ENCODE data around the gene RASEF. TPM values are rescaled to one million over a fixed set of nuclear protein-coding genes. Genes with fewer than 3 reads are reported as not detected.
"Not testable (repeated sequence)": the region's sequence is repeated elsewhere in the genome, so short reads cannot be mapped to it uniquely, and the experiment has no call there.

The RASEF gene
- total RNA-seq: not detected
- long read RNA-seq: 0 reads

DNA sequence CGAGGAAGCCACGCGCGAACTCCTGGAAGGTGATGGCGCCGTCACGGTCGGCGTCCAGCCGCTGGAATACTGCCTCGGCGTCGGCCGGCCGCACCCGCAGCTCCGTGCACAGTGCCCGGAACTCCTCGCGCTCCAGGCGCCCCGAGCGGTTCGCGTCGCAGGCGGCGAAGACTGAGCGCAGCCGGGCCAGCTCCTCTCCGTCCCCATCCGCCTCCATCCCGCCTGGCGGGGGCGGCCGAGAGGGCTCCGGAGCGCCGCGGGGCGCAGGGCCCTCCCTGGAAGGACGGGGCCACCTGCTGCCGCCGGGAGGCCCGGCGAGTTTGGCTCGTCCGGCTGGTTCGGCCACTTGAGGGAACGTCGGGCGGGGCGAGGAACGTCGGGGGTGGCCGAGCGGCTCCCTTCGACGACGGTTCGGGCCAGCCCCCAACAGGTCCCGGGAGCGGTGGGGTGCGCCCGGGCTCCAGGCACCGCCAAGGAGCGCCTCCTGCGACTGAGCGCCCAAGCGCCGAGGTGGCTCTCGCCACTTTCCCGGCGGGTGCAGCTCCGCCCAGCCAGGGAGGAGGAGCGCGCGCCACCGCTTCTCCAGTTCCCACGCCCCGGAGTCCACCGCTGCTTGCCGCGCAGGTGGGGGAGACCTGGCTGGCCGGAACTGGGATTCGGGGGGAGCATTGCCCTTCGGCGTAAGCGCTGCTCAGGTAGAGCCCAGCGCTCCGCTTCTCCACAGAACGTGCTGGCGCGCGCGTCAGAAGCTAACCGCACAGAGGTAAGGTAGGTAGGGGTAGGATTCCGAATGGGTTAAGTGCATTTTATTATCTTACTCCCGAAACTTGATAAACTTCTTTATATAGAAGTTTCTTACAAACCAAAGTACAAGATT, at the start of gene RASEF:
TSS of gene RASEF (minus strand) at position 492 of the 877 bp plus-strand sequence. CDS start at position 217, 275 bp downstream.
- ATAC-seq (peak; percentile 50), DNase-seq (no peak)
- intact Hi-C loops (cut with micrococcal nuclease): no loop called here

DNA sequence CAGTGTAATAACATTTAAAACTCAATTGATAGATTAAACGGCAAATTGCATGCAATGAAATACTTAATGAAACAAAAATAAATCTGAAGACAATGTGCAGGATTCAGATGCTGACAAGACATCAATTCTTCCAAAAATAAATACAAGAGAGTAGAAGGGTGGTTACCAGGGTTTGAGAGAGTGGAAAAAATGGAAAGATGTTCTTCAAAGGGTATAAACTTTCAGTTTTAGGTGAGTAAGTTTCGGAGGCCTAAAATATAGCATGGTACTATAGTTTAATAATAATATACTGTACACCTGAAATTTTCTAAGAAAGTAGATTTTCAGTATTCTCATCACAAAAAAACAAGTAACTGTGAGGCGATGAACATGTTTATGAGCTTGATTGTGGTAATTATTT, 48.2 kb upstream of the RASEF start:
- intact Hi-C loops (cut with micrococcal nuclease): no loop called here
- no peak for ATAC-seq
- DNase-seq: no peak

GRCh38 chr9:83109296-83109695, 46.4 kb upstream of the RASEF start:
- DNase-seq (no peak), ATAC-seq (no peak)
- intact Hi-C loops (cut with micrococcal nuclease): no loop called here

- intact Hi-C loops (cut with micrococcal nuclease): no loop called here
- ATAC-seq (no peak), DNase-seq (no peak)
Observed at GRCh38 chr9:83108208-83108607, 45.3 kb upstream of the RASEF start.

DNA sequence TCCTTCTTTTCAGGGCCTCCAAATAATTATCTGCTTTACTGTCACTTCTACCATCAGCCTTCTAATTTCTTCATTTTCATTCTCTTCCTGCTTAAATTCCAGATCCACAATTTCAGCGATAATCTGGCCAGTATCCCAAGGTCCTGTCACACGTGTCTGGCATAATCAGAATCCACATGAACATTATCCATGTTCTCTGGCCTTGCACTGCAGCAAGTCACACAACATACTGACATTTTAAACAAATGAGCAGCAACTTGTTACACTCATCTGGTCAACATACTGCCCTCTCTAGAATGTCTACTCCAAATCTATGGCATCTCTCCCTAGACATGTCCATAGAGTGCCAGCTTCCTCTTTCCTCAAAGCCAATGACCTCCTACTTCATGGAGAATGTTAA, 43.8 kb upstream of the RASEF start:
- ATAC-seq (no peak), DNase-seq (no peak)
- intact Hi-C loops (cut with micrococcal nuclease): no loop called here

DNA sequence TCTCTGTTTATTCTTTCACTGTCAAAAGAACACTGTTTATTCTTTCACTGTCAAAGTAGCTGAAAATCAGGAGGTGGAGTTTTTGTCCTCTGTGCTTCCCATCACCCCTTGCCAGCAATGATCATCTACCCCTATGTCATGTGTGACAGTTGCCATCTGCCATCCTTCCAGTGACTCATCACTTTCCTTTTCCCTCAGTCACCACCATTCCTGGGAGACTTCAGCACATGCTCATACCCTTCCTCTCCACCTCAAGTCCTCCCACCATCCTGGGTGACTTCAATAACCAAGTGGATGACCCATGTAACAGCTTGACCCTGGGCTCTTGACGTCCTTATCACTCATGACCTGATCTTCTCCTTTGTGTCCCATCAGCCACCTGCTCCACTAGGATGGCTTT, 43.3 kb upstream of the RASEF start:
- ATAC-seq (no peak), DNase-seq (no peak)
- intact Hi-C loops (cut with micrococcal nuclease): no loop called here

- intact Hi-C loops (cut with micrococcal nuclease): no loop called here
Observed at GRCh38 chr9:83097633-83098032, 34.7 kb upstream of the RASEF start.

DNA sequence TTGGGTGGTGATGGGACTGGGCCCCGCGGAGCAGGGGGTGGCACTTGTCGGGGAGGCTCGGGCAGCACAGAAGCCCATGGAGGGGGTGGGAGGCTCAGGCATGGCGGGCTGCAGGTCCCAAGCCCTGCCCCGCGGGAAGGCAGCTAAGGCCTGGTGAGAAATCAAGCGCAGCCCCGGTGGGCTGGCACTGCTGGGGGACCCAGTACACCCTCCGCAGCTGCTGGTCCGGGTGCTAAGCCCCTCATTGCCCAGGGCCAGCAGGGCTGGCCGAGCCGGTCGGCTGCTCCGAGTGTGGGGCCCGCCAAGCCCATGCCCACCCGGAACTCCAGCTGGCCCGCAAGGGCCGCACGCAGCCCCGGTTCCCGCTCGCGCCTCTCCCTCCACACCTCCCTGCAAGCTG, 30.4 kb upstream of the RASEF start:
- intact Hi-C loops (cut with micrococcal nuclease); DNase-seq: not testable (repeated sequence)

More at GRCh38 chr9:83097633-83098032, 34.7 kb upstream of the RASEF start:
- DNase-seq (no peak), ATAC-seq (no peak)

DNA sequence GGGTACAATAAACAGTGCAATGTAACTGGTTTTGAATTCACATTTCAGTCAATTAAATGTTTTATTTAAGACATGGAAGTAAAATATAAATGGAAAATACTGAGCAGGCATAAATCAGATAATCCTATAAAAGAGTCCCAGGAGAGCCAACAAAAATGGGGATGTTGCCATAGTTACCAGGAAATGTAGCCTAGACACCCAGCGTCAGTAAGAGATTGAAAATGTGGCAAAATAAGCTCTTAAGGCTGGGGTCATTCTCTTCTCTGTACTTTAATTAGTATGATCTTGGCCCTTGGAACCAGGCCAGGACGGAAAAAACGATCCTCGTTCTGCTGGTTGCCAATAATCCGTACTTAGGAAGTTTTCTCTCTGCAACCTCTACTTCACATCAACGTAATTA, 18.9 kb upstream of the RASEF start:
- intact Hi-C loops (cut with micrococcal nuclease): no loop called here
- ATAC-seq (no peak), DNase-seq (no peak)

More for the DNA sequence above, 30.4 kb upstream of the RASEF start:
- ATAC-seq: not testable (repeated sequence)

- no peak for ATAC-seq
- intact Hi-C loops (cut with micrococcal nuclease): no loop called here
- no peak for DNase-seq
Observed at GRCh38 chr9:83081010-83081409, 18.1 kb upstream of the RASEF start.

- DNase-seq; intact Hi-C loops (cut with micrococcal nuclease); ATAC-seq: not testable (repeated sequence)
Observed at GRCh38 chr9:83075932-83076331, 13.0 kb upstream of the RASEF start.

DNA sequence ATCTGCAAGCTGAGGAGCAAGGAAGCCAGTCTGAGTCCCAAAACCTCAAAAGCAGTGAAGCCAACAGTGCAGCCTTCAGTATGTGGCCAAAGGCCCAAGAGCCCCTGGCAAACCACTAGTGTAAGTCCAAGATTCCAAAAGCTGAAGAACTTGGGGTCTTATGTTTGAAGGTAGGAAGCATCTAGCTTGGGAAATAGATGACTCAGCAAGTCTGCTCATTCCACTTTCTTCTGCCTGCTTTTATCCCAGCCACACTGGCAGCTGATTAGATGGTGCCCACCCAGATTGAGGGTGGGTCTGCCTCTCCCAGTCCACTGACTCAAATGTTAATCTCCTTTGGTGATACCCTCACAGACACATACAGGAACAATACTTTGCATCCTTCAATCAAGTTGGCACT, 9.6 kb upstream of the RASEF start:
- intact Hi-C loops (cut with micrococcal nuclease); DNase-seq; ATAC-seq: not testable (repeated sequence)

DNA sequence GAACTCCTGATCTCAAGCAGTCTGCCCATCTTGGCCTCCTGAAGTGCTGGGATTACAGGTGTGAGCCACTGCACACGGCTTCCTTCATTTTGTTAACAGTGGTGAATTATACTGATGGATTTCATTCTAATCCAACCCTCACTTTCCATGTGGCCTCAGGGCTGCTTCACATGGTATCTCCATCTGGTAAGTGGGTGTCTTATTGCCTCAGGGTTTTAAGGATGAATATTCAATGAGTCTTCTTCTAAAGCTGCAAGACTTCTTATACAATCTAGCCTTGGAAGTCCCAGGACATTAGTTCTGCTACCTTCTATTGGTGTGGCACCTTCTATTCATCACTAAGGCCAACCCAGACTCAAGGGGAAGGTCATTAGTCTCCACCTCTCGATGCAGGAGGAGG, 8.7 kb upstream of the RASEF start:
- DNase-seq (no peak), ATAC-seq (no peak)
- intact Hi-C loops (cut with micrococcal nuclease): no loop called here

- DNase-seq (no peak), ATAC-seq (no peak)
- intact Hi-C loops (cut with micrococcal nuclease): no loop called here
Observed at GRCh38 chr9:83070261-83070660, 7.3 kb upstream of the RASEF start.

DNA sequence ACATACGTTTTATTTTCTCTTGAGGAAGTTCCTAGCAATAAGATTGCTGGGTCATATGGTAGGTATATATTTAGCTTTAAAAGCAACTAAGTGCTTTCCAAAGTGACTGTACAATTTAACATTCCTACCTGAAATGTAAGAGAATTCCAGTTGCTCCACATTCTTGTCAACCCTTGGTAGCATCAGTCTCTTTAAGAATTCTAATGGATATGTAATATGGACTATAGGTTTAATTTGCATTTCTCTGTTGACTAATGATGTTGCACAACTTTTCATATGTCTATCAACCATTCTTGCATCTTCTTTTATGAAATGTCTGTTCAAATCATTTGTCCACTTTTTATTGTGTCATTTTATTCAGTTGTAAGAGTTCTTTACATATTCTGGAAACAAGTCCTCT, 6.7 kb upstream of the RASEF start:
- no peak for ATAC-seq
- DNase-seq: no peak
- intact Hi-C loops (cut with micrococcal nuclease): no loop called here

- intact Hi-C loops (cut with micrococcal nuclease): no loop called here
- DNase-seq: no peak
- ATAC-seq: no peak
Observed at GRCh38 chr9:83068414-83068813, 5.5 kb upstream of the RASEF start.

GRCh38 chr9:83067579-83067978, 4.6 kb upstream of the RASEF start:
- intact Hi-C loops (cut with micrococcal nuclease): no loop called here
- DNase-seq (no peak), ATAC-seq (no peak)

GRCh38 chr9:83066771-83067170, 3.8 kb upstream of the RASEF start:
- DNase-seq: no peak
- intact Hi-C loops (cut with micrococcal nuclease): no loop called here
- ATAC-seq: no peak

- intact Hi-C loops (cut with micrococcal nuclease): no loop called here
- no peak for ATAC-seq
- no peak for DNase-seq
Observed at GRCh38 chr9:83065233-83065632, 2.3 kb upstream of the RASEF start.

DNA sequence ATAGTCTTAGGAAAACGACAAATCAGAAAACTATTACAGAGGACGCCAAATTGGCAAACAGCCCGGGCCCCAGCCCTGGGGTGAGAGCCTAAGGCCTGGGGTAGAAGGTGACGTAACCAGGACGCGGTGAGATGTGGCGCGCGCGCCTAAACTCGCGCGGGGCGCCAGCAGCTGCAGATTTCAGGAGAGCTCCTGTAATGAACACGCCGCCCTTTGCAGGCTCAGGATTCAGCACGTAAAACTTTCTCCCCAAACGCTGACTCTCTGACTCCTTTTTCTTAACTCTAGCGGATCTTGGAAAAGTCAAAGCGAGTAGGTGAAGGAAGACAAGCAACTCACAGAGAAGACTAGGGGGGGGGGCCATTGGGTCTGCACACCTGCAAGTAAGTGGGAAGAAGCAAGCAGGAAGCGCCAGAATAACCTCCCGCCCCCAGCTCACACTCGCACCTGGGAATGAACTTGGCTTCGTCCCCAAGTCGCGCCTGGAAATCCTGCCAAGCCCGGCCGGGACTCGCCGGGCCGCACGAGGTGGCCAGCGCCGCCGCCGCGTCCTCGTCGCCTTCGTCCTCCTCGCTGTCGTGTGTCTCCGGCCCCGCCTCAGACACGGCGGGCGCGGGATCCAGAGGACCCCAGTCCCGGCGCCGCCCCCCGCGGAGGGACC, 822 bp downstream of the RASEF start:
- DNase-seq (peak; percentile 27), ATAC-seq (peak; percentile 20)
- intact Hi-C loops (cut with micrococcal nuclease): no loop called here

DNA sequence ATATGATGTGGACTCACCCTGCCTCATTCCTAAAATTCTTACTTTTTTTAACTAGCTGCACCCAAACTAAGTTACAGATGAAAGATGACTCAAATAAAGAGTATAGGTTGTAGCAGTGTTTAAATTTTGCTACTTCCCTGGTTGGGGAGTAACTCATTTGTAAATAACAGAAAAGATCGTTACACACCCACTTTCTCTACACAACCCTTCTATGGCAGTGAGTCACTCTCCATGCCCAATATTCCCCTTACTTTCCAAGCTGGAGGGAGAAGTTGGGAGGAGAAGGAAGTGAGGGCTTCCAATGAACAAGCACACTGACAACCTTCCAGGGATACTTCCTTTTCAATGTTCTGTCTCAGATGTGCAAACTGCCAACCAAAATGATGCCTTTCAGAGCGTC, 1.9 kb downstream of the RASEF start:
- ATAC-seq (no peak), DNase-seq (no peak)
- intact Hi-C loops (cut with micrococcal nuclease): no loop called here

All from left ventricle myocardium superior (tissue), 1 donor.